ENCODE data around the gene GPHN. TPM values are rescaled to one million over a fixed set of nuclear protein-coding genes. Genes with fewer than 3 reads are reported as not detected.
A peak's percentile ranks its signal among the peaks of the same experiment; 100 is the strongest.

Gene GPHN
- total RNA-seq, 1 donor, result 8.3 TPM

- H3K27me3 ChIP-seq (ENCODE audit: insufficient read depth, low read length), result no peaks in the 10 kb centered on the region
- H2AFZ ChIP-seq (ENCODE audit: low read length), result no peak overlapping the region
- no peak overlapping the region for H3K27ac ChIP-seq (ENCODE audit: low read depth, low read length)
- no peak overlapping the region for H3K4me3 ChIP-seq (ENCODE audit: insufficient read depth, low read length)
- H3K9me3 ChIP-seq (ENCODE audit: low read depth, low read length), result no peaks in the 10 kb centered on the region
- H3K36me3 ChIP-seq (ENCODE audit: insufficient read depth, low read length), result no peaks in the 10 kb centered on the region
- no peak overlapping the region for H3K4me2 ChIP-seq (ENCODE audit: insufficient read depth, low read length)
- DNase-seq (ENCODE audit: insufficient read length, low spot score, missing footprints), result peak; percentile 75
- H3K4me1 ChIP-seq (ENCODE audit: insufficient read depth, low read length), result peaks cover 9% of the 10 kb centered on the region
- TF ChIP-seq, protein P1, sequence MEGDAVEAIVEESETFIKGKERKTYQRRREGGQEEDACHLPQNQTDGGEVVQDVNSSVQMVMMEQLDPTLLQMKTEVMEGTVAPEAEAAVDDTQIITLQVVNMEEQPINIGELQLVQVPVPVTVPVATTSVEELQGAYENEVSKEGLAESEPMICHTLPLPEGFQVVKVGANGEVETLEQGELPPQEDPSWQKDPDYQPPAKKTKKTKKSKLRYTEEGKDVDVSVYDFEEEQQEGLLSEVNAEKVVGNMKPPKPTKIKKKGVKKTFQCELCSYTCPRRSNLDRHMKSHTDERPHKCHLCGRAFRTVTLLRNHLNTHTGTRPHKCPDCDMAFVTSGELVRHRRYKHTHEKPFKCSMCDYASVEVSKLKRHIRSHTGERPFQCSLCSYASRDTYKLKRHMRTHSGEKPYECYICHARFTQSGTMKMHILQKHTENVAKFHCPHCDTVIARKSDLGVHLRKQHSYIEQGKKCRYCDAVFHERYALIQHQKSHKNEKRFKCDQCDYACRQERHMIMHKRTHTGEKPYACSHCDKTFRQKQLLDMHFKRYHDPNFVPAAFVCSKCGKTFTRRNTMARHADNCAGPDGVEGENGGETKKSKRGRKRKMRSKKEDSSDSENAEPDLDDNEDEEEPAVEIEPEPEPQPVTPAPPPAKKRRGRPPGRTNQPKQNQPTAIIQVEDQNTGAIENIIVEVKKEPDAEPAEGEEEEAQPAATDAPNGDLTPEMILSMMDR (IDR thresholded peaks at IDR 0.05; ENCODE audit: extremely low read depth, low read depth, low read length), result no peak
- H3K79me2 ChIP-seq (ENCODE audit: insufficient read depth, low read length), result peaks cover 4% of the 10 kb centered on the region
- no peaks in the 10 kb centered on the region for H4K20me1 ChIP-seq (ENCODE audit: insufficient read depth, low read length)
These were observed 130.7 kb downstream of the GPHN start for GRCh38 chr14:66638689-66639088.

GRCh38 chr14:66641861-66642635 is 134.1 kb downstream of the GPHN start:
- no peaks in the 10 kb centered on the region for H3K36me3 ChIP-seq (ENCODE audit: insufficient read depth, low read length)
- H3K4me1 ChIP-seq (ENCODE audit: insufficient read depth, low read length), result peaks cover 4% of the 10 kb centered on the region
- H3K79me2 ChIP-seq (ENCODE audit: insufficient read depth, low read length), result no peaks in the 10 kb centered on the region
- H3K9me3 ChIP-seq (ENCODE audit: low read depth, low read length), result no peaks in the 10 kb centered on the region
- H3K4me3 ChIP-seq (ENCODE audit: insufficient read depth, low read length), result no peak overlapping the region
- H4K20me1 ChIP-seq (ENCODE audit: insufficient read depth, low read length), result no peaks in the 10 kb centered on the region
- H3K27ac ChIP-seq (ENCODE audit: low read depth, low read length), result no peak overlapping the region
- TF ChIP-seq, protein P1 (IDR thresholded peaks at IDR 0.05; ENCODE audit: extremely low read depth, low read depth, low read length), result no peak
- no peaks in the 10 kb centered on the region for H3K27me3 ChIP-seq (ENCODE audit: insufficient read depth, low read length)
- H2AFZ ChIP-seq (ENCODE audit: low read length), result no peak overlapping the region
- no peak overlapping the region for H3K4me2 ChIP-seq (ENCODE audit: insufficient read depth, low read length)
- no peak for DNase-seq (ENCODE audit: insufficient read length, low spot score, missing footprints)

GRCh38 chr14:66643344-66643743 is 135.4 kb downstream of the GPHN start:
- no peaks in the 10 kb centered on the region for H3K36me3 ChIP-seq (ENCODE audit: insufficient read depth, low read length)
- H3K4me1 ChIP-seq (ENCODE audit: insufficient read depth, low read length), result peaks cover 4% of the 10 kb centered on the region
- no peaks in the 10 kb centered on the region for H3K27me3 ChIP-seq (ENCODE audit: insufficient read depth, low read length)
- no peak overlapping the region for H3K4me2 ChIP-seq (ENCODE audit: insufficient read depth, low read length)
- no peaks in the 10 kb centered on the region for H3K9me3 ChIP-seq (ENCODE audit: low read depth, low read length)
- no peak overlapping the region for H3K4me3 ChIP-seq (ENCODE audit: insufficient read depth, low read length)
- TF ChIP-seq, protein P1 (IDR thresholded peaks at IDR 0.05; ENCODE audit: extremely low read depth, low read depth, low read length), result no peak
- H4K20me1 ChIP-seq (ENCODE audit: insufficient read depth, low read length), result no peaks in the 10 kb centered on the region
- H3K27ac ChIP-seq (ENCODE audit: low read depth, low read length), result no peak overlapping the region
- H2AFZ ChIP-seq (ENCODE audit: low read length), result no peak overlapping the region
- no peak for DNase-seq (ENCODE audit: insufficient read length, low spot score, missing footprints)
- H3K79me2 ChIP-seq (ENCODE audit: insufficient read depth, low read length), result no peaks in the 10 kb centered on the region

GRCh38 chr14:66645716-66646115 is 137.8 kb downstream of the GPHN start:
- Histone ChIP-seq H3K4me2 (ENCODE audit: insufficient read depth, low read length) (no peak overlapping the region), H3K27ac (ENCODE audit: low read depth, low read length) (no peak overlapping the region), H3K36me3 (ENCODE audit: insufficient read depth, low read length) (no peaks in the 10 kb centered on the region), H2AFZ (ENCODE audit: low read length) (no peak overlapping the region), H3K27me3 (ENCODE audit: insufficient read depth, low read length) (no peaks in the 10 kb centered on the region), H3K4me1 (ENCODE audit: insufficient read depth, low read length) (no peaks in the 10 kb centered on the region), H3K4me3 (ENCODE audit: insufficient read depth, low read length) (no peak overlapping the region), H3K9me3 (ENCODE audit: low read depth, low read length) (no peaks in the 10 kb centered on the region), H4K20me1 (ENCODE audit: insufficient read depth, low read length) (no peaks in the 10 kb centered on the region), H3K79me2 (ENCODE audit: insufficient read depth, low read length) (no peaks in the 10 kb centered on the region)
- TF ChIP-seq, protein P1 (IDR thresholded peaks at IDR 0.05; ENCODE audit: extremely low read depth, low read depth, low read length), result no peak
- peak; percentile 26 for DNase-seq (ENCODE audit: insufficient read length, low spot score, missing footprints)
